Skeletal muscle tissue (tissue), 4 donors: Measurements from ENCODE around the gene PPRC1. TPM values are rescaled to one million over a fixed set of nuclear protein-coding genes. Genes with fewer than 3 reads are reported as not detected.

Experiments
- H3K27ac ChIP-seq: one replicate; pipeline ENCODE4 v1.7.0; 2013; ENCODE audit warnings: mild to moderate bottlenecking, low read depth, low read length, inconsistent platforms
- H3K27me3 ChIP-seq, 3 donors: one replicate each; pipeline ENCODE4 v1.7.0; 2013; ENCODE audit warnings: low read length in 3 of 3; ENCODE audit not compliant: control insufficient read depth in 3 of 3, insufficient read depth in 3 of 3
- H3K36me3 ChIP-seq, 3 donors: one replicate each; pipeline ENCODE4 v1.7.0; 2013; ENCODE audit warnings: low read length in 3 of 3; ENCODE audit not compliant: control insufficient read depth in 3 of 3, insufficient read depth in 3 of 3
- H3K4me1 ChIP-seq, 3 donors: one replicate each; pipeline ENCODE4 v1.7.0; 2013; ENCODE audit warnings: low read length in 3 of 3, mild to moderate bottlenecking in 3 of 3; ENCODE audit not compliant: control insufficient read depth in 3 of 3, insufficient read depth in 3 of 3
- H3K4me3 ChIP-seq, 3 donors: one replicate each; pipeline ENCODE4 v1.7.0; 2013; ENCODE audit warnings: low read length in 3 of 3
- H3K9ac ChIP-seq, 3 donors: one replicate each; pipeline ENCODE4 v1.7.0; 2013; ENCODE audit warnings: low read length in 3 of 3, mild to moderate bottlenecking in 3 of 3, moderate library complexity in 2 of 3, low read depth in 1 of 3
- H3K9me3 ChIP-seq, 3 donors: one replicate each; pipeline ENCODE4 v1.7.0; 2013; ENCODE audit warnings: low read length in 3 of 3; ENCODE audit not compliant: control insufficient read depth in 3 of 3
- total RNA-seq: library from RNA; depleted of rRNA; stranded (reverse); fragments of >200 nt; gene quantifications from one replicate; pipeline ENCODE4 v1.2.3, GENCODE V29; 2014
- donor health status: Osteomylitis.

The PPRC1 gene
- 7.3 TPM for total RNA-seq

- Histone ChIP-seq H3K27ac (peak within 1 kb of the TSS; percentile 94), H3K27me3 (no peaks in the 10 kb centered on the region), H3K9me3 (no peaks in the 10 kb centered on the region), H3K4me1 (peaks cover 23 to 42% (median 26%) of the 10 kb centered on the region in 3 donors), H3K9ac (peak within 1 kb of the TSS; percentile 84 to 90 (median 86)), H3K4me3 (peak within 1 kb of the TSS; percentile 80 to 99 (median 87)), H3K36me3 (peaks cover 2 to 3% (median 3%) of the 10 kb centered on the region in 3 donors)
These were observed at the start of gene PPRC1 for GRCh38 chr10:102132563-102133372. Gene PPRC1, plus strand, starts transcription at chr10:102133040. Its CDS starts 29 bp downstream, at chr10:102133069.

- Histone ChIP-seq H3K9me3 (no peaks in the 10 kb centered on the region), H3K4me1 (no peaks in the 10 kb centered on the region)
These were observed 49.3 kb upstream of the PPRC1 start for GRCh38 chr10:102083541-102083940.

GRCh38 chr10:102085336-102085735 lies 47.5 kb upstream of the PPRC1 start:
- Histone ChIP-seq H3K27me3 (no peaks in the 10 kb centered on the region), H3K9me3 (no peaks in the 10 kb centered on the region), H3K27ac (no peak overlapping the region), H3K4me1 (no peaks in the 10 kb centered on the region), H3K9ac (no peak overlapping the region), H3K4me3 (no peak overlapping the region), H3K36me3 (no peaks in the 10 kb centered on the region)

More at GRCh38 chr10:102083541-102083940, 49.3 kb upstream of the PPRC1 start:
- H3K27me3 ChIP-seq = no peaks in the 10 kb centered on the region
- H3K9ac ChIP-seq = no peak overlapping the region
- no peaks in the 10 kb centered on the region for H3K36me3 ChIP-seq
- no peak overlapping the region for H3K27ac ChIP-seq
- H3K4me3 ChIP-seq = no peak overlapping the region

GRCh38 chr10:102086196-102086595 lies 46.6 kb upstream of the PPRC1 start:
- Histone ChIP-seq H3K4me1 (no peaks in the 10 kb centered on the region), H3K9me3 (no peaks in the 10 kb centered on the region), H3K27ac (no peak overlapping the region)

GRCh38 chr10:102090772-102091171 lies 42.1 kb upstream of the PPRC1 start:
- H3K4me3 ChIP-seq = no peak overlapping the region
- no peak overlapping the region for H3K27ac ChIP-seq
- no peaks in the 10 kb centered on the region for H3K9me3 ChIP-seq
- H3K4me1 ChIP-seq = no peaks in the 10 kb centered on the region
- no peaks in the 10 kb centered on the region for H3K36me3 ChIP-seq
- no peak overlapping the region for H3K9ac ChIP-seq
- no peaks in the 10 kb centered on the region for H3K27me3 ChIP-seq

More at GRCh38 chr10:102086196-102086595, 46.6 kb upstream of the PPRC1 start:
- no peaks in the 10 kb centered on the region for H3K36me3 ChIP-seq
- H3K4me3 ChIP-seq = no peak overlapping the region
- no peaks in the 10 kb centered on the region for H3K27me3 ChIP-seq
- H3K9ac ChIP-seq = no peak overlapping the region

GRCh38 chr10:102096449-102096848 lies 36.4 kb upstream of the PPRC1 start:
- Histone ChIP-seq H3K4me1 (no peaks in the 10 kb centered on the region), H3K4me3 (no peak overlapping the region), H3K9me3 (no peaks in the 10 kb centered on the region), H3K27ac (no peak overlapping the region), H3K36me3 (no peaks in the 10 kb centered on the region), H3K9ac (no peak overlapping the region), H3K27me3 (no peaks in the 10 kb centered on the region)

- Histone ChIP-seq H3K27me3 (no peaks in the 10 kb centered on the region), H3K9me3 (no peaks in the 10 kb centered on the region), H3K9ac (no peak overlapping the region), H3K4me3 (no peak overlapping the region), H3K4me1 (peaks cover 0 to 4% (median 0%) of the 10 kb centered on the region in 3 donors), H3K27ac (no peak overlapping the region), H3K36me3 (no peaks in the 10 kb centered on the region)
These were observed 31.7 kb upstream of the PPRC1 start for GRCh38 chr10:102101152-102101551.

- no peak overlapping the region for H3K4me3 ChIP-seq
- peaks cover 0 to 4% (median 0%) of the 10 kb centered on the region in 3 donors for H3K4me1 ChIP-seq
- H3K9ac ChIP-seq = no peak overlapping the region
- H3K9me3 ChIP-seq = no peaks in the 10 kb centered on the region
- H3K27me3 ChIP-seq = no peaks in the 10 kb centered on the region
- H3K27ac ChIP-seq = no peak overlapping the region
- peaks cover 4 to 7% (median 4%) of the 10 kb centered on the region in 3 donors for H3K36me3 ChIP-seq
These were observed 30.4 kb upstream of the PPRC1 start for GRCh38 chr10:102102421-102102820.

GRCh38 chr10:102106998-102107397 lies 25.8 kb upstream of the PPRC1 start:
- Histone ChIP-seq H3K27ac (no peak overlapping the region), H3K9ac (no peak overlapping the region), H3K4me1 (peaks cover 0 to 4% (median under 1%) of the 10 kb centered on the region in 3 donors), H3K36me3 (peaks cover 45 to 48% (median 46%) of the 10 kb centered on the region in 3 donors), H3K9me3 (no peaks in the 10 kb centered on the region), H3K27me3 (no peaks in the 10 kb centered on the region), H3K4me3 (no peak overlapping the region)
